Spleen (tissue), 7 donors: Measurements from ENCODE around the gene ZNF10.

ENCODE experiments used
- POLR2A ChIP-seq, 3 donors: fragments of 450-650 bp; IDR thresholded peaks; one replicate each; pipeline ENCODE4 v1.5.1; 2017; ENCODE audit warnings: antibody characterized with exemption in 3 of 3, mild to moderate bottlenecking in 1 of 3
- POLR2AphosphoS5 ChIP-seq, 3 donors: sonication (generic); formaldehyde crosslinking; IDR thresholded peaks; one replicate each; pipeline ENCODE4 v1.5.1; 2017; ENCODE audit warnings: antibody characterized with exemption in 3 of 3
- TF ChIP-seq, protein P1 (sequence below), 11 experiments: fragments of 200-600 bp in 7 of 11; fragments of 450-650 bp in 4 of 11; sonication (generic) in 4 of 11; IDR thresholded peaks in 8 of 11; conservative IDR thresholded peaks in 3 of 11; 1 replicate in 7 of 11; 2 replicates in 4 of 11; pipeline versions ENCODE4 v1.4.0 to v1.8.0; 2016 to 2021; ENCODE audit warnings: antibody characterized with exemption in 11 of 11, inconsistent platforms in 4 of 11, mild to moderate bottlenecking in 1 of 11
- donor health status: DM: no; HTN: no; CAD: no; lungs with moderate emphysema.
- donor health status: DM: no; HTN: no; CAD: no.
- donor health status: DM: no; HTN: no; CAD: no.

DNA sequence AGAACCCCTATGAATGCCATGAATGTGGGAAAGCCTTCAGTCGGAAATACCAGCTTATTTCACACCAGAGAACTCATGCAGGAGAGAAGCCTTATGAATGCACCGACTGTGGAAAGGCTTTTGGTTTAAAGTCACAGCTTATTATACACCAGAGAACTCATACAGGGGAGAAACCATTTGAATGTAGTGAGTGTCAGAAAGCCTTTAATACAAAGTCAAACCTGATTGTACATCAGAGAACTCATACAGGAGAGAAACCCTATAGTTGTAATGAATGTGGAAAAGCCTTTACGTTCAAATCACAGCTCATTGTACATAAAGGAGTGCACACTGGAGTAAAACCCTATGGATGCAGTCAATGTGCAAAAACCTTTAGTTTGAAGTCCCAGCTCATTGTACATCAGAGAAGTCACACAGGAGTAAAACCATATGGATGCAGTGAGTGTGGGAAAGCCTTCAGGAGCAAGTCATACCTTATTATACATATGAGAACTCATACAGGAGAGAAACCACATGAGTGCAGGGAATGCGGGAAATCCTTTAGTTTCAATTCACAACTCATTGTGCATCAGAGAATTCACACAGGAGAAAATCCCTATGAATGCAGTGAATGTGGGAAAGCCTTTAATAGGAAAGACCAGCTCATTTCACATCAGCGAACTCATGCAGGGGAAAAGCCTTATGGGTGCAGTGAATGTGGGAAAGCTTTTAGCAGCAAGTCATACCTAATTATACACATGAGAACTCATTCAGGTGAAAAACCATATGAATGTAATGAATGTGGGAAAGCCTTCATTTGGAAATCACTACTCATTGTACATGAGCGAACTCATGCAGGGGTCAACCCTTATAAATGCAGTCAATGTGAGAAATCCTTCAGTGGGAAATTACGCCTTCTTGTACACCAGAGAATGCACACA, 73.2 kb downstream of the ZNF10 start:
- TF ChIP-seq, protein P1, sequence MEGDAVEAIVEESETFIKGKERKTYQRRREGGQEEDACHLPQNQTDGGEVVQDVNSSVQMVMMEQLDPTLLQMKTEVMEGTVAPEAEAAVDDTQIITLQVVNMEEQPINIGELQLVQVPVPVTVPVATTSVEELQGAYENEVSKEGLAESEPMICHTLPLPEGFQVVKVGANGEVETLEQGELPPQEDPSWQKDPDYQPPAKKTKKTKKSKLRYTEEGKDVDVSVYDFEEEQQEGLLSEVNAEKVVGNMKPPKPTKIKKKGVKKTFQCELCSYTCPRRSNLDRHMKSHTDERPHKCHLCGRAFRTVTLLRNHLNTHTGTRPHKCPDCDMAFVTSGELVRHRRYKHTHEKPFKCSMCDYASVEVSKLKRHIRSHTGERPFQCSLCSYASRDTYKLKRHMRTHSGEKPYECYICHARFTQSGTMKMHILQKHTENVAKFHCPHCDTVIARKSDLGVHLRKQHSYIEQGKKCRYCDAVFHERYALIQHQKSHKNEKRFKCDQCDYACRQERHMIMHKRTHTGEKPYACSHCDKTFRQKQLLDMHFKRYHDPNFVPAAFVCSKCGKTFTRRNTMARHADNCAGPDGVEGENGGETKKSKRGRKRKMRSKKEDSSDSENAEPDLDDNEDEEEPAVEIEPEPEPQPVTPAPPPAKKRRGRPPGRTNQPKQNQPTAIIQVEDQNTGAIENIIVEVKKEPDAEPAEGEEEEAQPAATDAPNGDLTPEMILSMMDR (IDR thresholded peaks at IDR 0.05 in 8 of 11, conservative IDR thresholded peaks at IDR 0.05 in 3 of 11), result no peak
- TF ChIP-seq POLR2A (IDR thresholded peaks at IDR 0.05) (no peak), POLR2AphosphoS5 (IDR thresholded peaks at IDR 0.05) (no peak)
